Vagina (tissue), 2 donors: ENCODE data around the gene SLC9A9.

Experiments
- CTCF ChIP-seq, 3 experiments: fragments of 450-650 bp in 2 of 3; fragments of 200-600 bp in 1 of 3; sonication (generic) in 1 of 3; IDR thresholded peaks; one replicate each; pipeline ENCODE4 v1.5.1; 2017 to 2019; ENCODE audit warnings: antibody characterized with exemption in 3 of 3, mild to moderate bottlenecking in 2 of 3, moderate library complexity in 2 of 3
- POLR2A ChIP-seq, 2 donors: fragments of 450-650 bp; IDR thresholded peaks; one replicate each; pipeline ENCODE4 v1.6.1; 2017; ENCODE audit warnings: antibody characterized with exemption in 2 of 2, mild to moderate bottlenecking in 2 of 2, moderate library complexity in 2 of 2

- TF ChIP-seq CTCF (IDR thresholded peaks at IDR 0.05) (no peak), POLR2A (IDR thresholded peaks at IDR 0.05) (no peak)
Observed at GRCh38 chr3:143634427-143634826, 213.8 kb downstream of the SLC9A9 start.
